PC-9 (cell line): ENCODE data around the gene CMTR1. TPM values are rescaled to one million over a fixed set of nuclear protein-coding genes. Genes with fewer than 3 reads are reported as not detected.

Source experiments
- BruUV-seq: library from RNA; stranded (reverse); fragments of 400-500 nt; replicated peaks from 2 replicates; lab custom pipeline; 2021; lab: Mats Ljungman, UMichigan
- CTCF ChIA-PET: fragments of 300-600 bp; sonication (Branson Sonifier 250); formaldehyde crosslinking; loops from one replicate; lab custom pipeline; 2022; ENCODE audit warnings: antibody characterized with exemption; lab: Charles Lee
- POLR2A ChIA-PET: fragments of 300-600 bp; sonication (Branson Sonifier 250); formaldehyde crosslinking; loops from one replicate; lab custom pipeline; 2022; ENCODE audit warnings: antibody characterized with exemption; ENCODE audit not compliant: unreplicated experiment; lab: Charles Lee
- DNase-seq, 2 experiments: peaks; one replicate each; pipeline versions ENCODE4 v3.0.0 to v3.0.0-alpha.2; 2015 to 2022; ENCODE audit warnings: mixed read lengths in 1 of 2
- H2AFZ ChIP-seq: fragments of 200-600 bp; sonication (generic); 2 replicates; pipeline ENCODE4 v1.8.1; 2017; ENCODE audit warnings: antibody characterized with exemption
- H3F3A ChIP-seq: fragments of 200-600 bp; sonication (generic); 2 replicates; pipeline ENCODE4 v1.8.1; 2017; ENCODE audit warnings: antibody characterized with exemption, mild to moderate bottlenecking, low read depth; ENCODE audit not compliant: insufficient read depth
- H3K27ac ChIP-seq: fragments of 200-600 bp; sonication (generic); 2 replicates; pipeline ENCODE4 v1.6.1; 2016; ENCODE audit warnings: mixed run types
- H3K27me3 ChIP-seq: fragments of 200-600 bp; sonication (generic); 2 replicates; pipeline ENCODE4 v1.6.1; 2016; ENCODE audit warnings: low read depth, mixed run types; ENCODE audit not compliant: insufficient read depth
- H3K36me3 ChIP-seq: fragments of 200-600 bp; sonication (generic); 2 replicates; pipeline ENCODE4 v1.6.1; 2016; ENCODE audit warnings: low read depth, mixed run types
- H3K4me1 ChIP-seq: fragments of 200-600 bp; sonication (generic); replicated peaks from 2 replicates; pipeline ENCODE4 v1.6.1; 2016; ENCODE audit warnings: mixed run types; ENCODE audit not compliant: insufficient read depth
- H3K4me2 ChIP-seq: fragments of 200-600 bp; sonication (generic); 2 replicates; pipeline ENCODE4 v1.6.1; 2017; ENCODE audit warnings: mixed run types
- H3K4me3 ChIP-seq: fragments of 200-600 bp; sonication (generic); 2 replicates; pipeline ENCODE4 v1.6.1; 2016; ENCODE audit warnings: mixed run types
- H3K79me2 ChIP-seq: fragments of 200-600 bp; sonication (generic); 2 replicates; pipeline ENCODE4 v1.6.1; 2017; ENCODE audit warnings: low read depth, mixed run types
- H3K9me2 ChIP-seq: fragments of 200-600 bp; sonication (generic); 2 replicates; pipeline ENCODE4 v1.8.1; 2017; ENCODE audit warnings: mild to moderate bottlenecking; ENCODE audit not compliant: insufficient read depth
- H3K9me3 ChIP-seq: fragments of 200-600 bp; sonication (generic); 2 replicates; pipeline ENCODE4 v1.8.1; 2016; ENCODE audit warnings: low read depth; ENCODE audit not compliant: insufficient read depth
- H4K20me1 ChIP-seq: fragments of 200-600 bp; sonication (generic); 2 replicates; pipeline ENCODE4 v1.8.1; 2017; ENCODE audit not compliant: insufficient read depth
- EZH2 ChIP-seq: fragments of 200-600 bp; sonication (generic); IDR thresholded peaks from 2 replicates; pipeline ENCODE4 v1.8.0; 2017; ENCODE audit warnings: antibody characterized with exemption, low read depth
- intact Hi-C: fragments of 100-400 bp; cut with micrococcal nuclease; formaldehyde crosslinking; loops from one replicate; pipeline ENCODE4 v1.10.0; 2022; ENCODE audit not compliant: unreplicated experiment
- total RNA-seq: library from RNA; stranded (reverse); gene quantifications from 2 replicates; pipeline ENCODE4 v1.2.3, GENCODE V29; 2021
- TF ChIP-seq, protein P1 (sequence below): fragments of 200-600 bp; sonication (generic); conservative IDR thresholded peaks from 2 replicates; pipeline ENCODE4 v1.6.1; 2017; ENCODE audit warnings: mixed run types, antibody characterized with exemption, mild to moderate bottlenecking, moderate library complexity

The CMTR1 gene
- total RNA-seq, 1 experiment from 2014 or later = 28.3 TPM

DNA sequence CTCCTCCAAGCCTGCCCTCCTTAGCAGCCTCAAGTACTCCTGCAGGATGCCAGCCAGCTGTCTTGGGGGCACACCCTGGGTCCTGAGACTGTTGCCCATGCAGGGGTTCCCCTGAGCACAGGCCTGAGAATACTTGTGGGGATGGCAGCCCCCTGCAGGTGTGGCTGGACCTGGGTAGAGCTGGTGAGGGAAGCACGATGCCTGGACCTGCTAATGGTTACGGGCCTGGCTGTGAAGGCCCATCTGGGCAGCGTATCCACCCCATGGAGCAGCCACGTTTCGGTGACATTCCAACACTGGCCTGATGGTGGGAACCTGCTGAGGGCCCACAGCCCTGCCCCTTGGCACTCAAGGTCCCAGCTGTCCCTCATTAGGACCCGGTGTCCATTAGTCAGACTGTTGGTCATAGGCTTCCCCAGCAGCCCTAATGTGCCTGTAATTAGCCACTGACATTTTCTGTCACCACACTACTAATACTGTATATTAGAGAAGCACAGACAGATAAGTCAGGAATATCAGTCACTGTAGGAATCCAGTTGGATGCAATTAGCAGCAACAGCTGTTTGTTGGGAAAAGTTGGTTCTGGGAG, 46.3 kb downstream of the CMTR1 start:
- Histone ChIP-seq H3F3A (no peaks in the 10 kb centered on the region), H4K20me1 (peaks cover 3% of the 10 kb centered on the region; the same call in 1 of the 2 replicates), H3K79me2 (no peaks in the 10 kb centered on the region), H3K9me3 (no peaks in the 10 kb centered on the region), H3K4me2 (no peak overlapping the region), H3K4me3 (no peak overlapping the region), H3K4me1 (no peaks in the 10 kb centered on the region), H3K27ac (no peak overlapping the region), H3K27me3 (no peaks in the 10 kb centered on the region), H2AFZ (no peak overlapping the region), H3K36me3 (peaks cover 9% of the 10 kb centered on the region; the same call in 1 of the 2 replicates), H3K9me2 (no peaks in the 10 kb centered on the region)
- no peak for TF ChIP-seq EZH2
- TF ChIP-seq, protein P1, sequence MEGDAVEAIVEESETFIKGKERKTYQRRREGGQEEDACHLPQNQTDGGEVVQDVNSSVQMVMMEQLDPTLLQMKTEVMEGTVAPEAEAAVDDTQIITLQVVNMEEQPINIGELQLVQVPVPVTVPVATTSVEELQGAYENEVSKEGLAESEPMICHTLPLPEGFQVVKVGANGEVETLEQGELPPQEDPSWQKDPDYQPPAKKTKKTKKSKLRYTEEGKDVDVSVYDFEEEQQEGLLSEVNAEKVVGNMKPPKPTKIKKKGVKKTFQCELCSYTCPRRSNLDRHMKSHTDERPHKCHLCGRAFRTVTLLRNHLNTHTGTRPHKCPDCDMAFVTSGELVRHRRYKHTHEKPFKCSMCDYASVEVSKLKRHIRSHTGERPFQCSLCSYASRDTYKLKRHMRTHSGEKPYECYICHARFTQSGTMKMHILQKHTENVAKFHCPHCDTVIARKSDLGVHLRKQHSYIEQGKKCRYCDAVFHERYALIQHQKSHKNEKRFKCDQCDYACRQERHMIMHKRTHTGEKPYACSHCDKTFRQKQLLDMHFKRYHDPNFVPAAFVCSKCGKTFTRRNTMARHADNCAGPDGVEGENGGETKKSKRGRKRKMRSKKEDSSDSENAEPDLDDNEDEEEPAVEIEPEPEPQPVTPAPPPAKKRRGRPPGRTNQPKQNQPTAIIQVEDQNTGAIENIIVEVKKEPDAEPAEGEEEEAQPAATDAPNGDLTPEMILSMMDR = no peak
- BruUV-seq = no TSS peak
- intact Hi-C loops = no loop called here
- ChIA-PET CTCF (no interaction called here), POLR2A (no interaction called here)
- no peak for DNase-seq

DNA sequence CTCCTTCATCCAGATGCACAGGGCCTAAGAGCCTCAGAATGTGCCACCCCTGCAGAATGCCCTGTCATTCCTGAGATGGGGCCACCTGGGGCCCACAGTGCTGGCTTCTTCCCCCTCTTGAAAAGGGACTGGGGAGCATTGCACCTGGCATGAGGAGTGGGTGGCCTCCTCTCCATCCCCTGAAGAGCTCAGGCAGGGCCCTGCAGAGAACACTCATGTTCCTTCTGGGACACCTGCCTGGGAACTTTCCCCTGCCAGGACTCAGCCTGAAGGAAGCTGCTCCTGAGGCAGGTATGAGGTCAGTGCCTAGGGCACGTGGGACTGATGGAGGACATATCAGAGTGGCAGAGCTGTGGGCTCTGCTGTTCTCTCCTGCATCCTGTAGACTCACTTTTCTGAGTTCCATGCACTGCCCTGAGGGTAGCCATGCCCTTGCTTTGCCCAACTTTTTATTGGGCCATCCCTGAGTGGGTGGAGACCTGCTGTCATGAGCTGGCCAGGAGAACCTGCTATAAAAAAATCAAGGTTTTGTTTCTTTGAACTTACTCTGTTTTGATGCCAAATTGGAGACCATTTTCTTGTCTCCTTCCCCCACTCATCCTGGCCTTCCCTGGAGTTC, 47.2 kb downstream of the CMTR1 start:
- H3K4me2 ChIP-seq = no peak overlapping the region
- ChIA-PET POLR2A (no interaction called here), CTCF (no interaction called here)
- no peak for TF ChIP-seq EZH2
- TF ChIP-seq, protein P1 = no peak
- BruUV-seq = no TSS peak
- peaks cover 3% of the 10 kb centered on the region; the same call in 1 of the 2 replicates for H4K20me1 ChIP-seq
- intact Hi-C loops = loop anchor here (5.0 to 10.0 kb wide), 3 partner anchors 55 to 1012 kb away; no protein-coding TSS in a partner anchor
- H3K9me3 ChIP-seq = no peaks in the 10 kb centered on the region
- DNase-seq = no peak
- H3K9me2 ChIP-seq = no peaks in the 10 kb centered on the region
- H2AFZ ChIP-seq = no peak overlapping the region
- no peaks in the 10 kb centered on the region for H3K4me1 ChIP-seq
- no peak overlapping the region for H3K4me3 ChIP-seq
- H3F3A ChIP-seq = no peaks in the 10 kb centered on the region
- H3K27ac ChIP-seq = no peak overlapping the region
- H3K36me3 ChIP-seq = 0 out of 2 replicates have a peak, but pooled peaks cover 9% of the 10 kb centered on the region
- no peaks in the 10 kb centered on the region for H3K79me2 ChIP-seq
- no peaks in the 10 kb centered on the region for H3K27me3 ChIP-seq

DNA sequence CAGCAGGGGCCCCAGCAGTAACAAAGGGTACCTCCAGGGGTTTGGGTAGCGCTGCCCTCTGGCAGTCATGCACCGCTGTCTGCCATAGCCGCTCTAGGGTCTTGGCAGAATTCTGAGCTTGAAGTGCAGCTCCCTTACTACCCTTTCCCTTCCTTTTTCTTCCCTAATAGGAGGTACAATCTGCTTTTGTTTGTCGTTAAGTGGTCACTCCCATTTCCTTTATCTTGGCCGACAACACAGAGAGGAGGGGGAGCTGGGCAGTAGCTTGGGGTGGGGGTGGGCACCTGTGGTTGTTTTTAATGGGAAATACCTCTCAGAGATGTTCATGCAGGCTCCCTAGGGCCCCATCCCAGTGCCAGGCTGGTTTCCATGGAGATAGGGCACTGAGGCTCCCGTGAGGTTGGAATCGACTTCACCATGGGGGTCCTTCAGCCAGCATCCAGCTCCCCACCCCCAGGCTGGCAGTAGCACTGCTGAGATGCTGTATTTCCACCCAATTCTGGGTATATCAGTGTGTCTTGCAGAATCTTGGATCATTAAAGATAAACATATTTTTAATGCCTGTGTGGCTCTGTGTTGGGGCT, 48.0 kb downstream of the CMTR1 start:
- POLR2A ChIA-PET = no interaction called here
- H3K9me2 ChIP-seq = no peaks in the 10 kb centered on the region
- no peak overlapping the region for H3K27ac ChIP-seq
- no peaks in the 10 kb centered on the region for H3K27me3 ChIP-seq
- no peak overlapping the region for H3K4me2 ChIP-seq
- no peak for TF ChIP-seq EZH2
- TF ChIP-seq, protein P1 = no peak
- DNase-seq = no peak
- no peak overlapping the region for H2AFZ ChIP-seq
- intact Hi-C loops = loop anchor here (5.0 to 10.0 kb wide), 3 partner anchors 54 to 1011 kb away; no protein-coding TSS in a partner anchor
- CTCF ChIA-PET = no interaction called here
- no peaks in the 10 kb centered on the region for H3F3A ChIP-seq
- no TSS peak for BruUV-seq
- no peaks in the 10 kb centered on the region for H3K9me3 ChIP-seq
- peaks cover 3% of the 10 kb centered on the region; the same call in 1 of the 2 replicates for H4K20me1 ChIP-seq
- no peaks in the 10 kb centered on the region for H3K4me1 ChIP-seq
- no peak overlapping the region for H3K4me3 ChIP-seq
- H3K36me3 ChIP-seq = 0 out of 2 replicates have a peak, but pooled peaks cover 9% of the 10 kb centered on the region
- H3K79me2 ChIP-seq = no peaks in the 10 kb centered on the region
